Rectal smooth muscle tissue (tissue), 1 donor: ENCODE results near the gene EFCAB12.
"Not testable (repeated sequence)": the region's sequence is repeated elsewhere in the genome, so short reads cannot be mapped to it uniquely, and the experiment has no call there.

Source experiments
- H3K27ac ChIP-seq: one replicate; pipeline ENCODE4 v1.7.0; 2013; ENCODE audit warnings: low read depth, low read length, inconsistent platforms
- H3K27me3 ChIP-seq: one replicate; pipeline ENCODE4 v1.7.0; 2013; ENCODE audit warnings: low read length; ENCODE audit not compliant: control insufficient read depth, insufficient read depth
- H3K36me3 ChIP-seq: one replicate; pipeline ENCODE4 v1.7.0; 2013; ENCODE audit warnings: low read length; ENCODE audit not compliant: control insufficient read depth, insufficient read depth
- H3K4me1 ChIP-seq: one replicate; pipeline ENCODE4 v1.7.0; 2013; ENCODE audit warnings: low read length; ENCODE audit not compliant: control insufficient read depth, insufficient read depth
- H3K4me3 ChIP-seq: one replicate; pipeline ENCODE4 v1.7.0; 2013; ENCODE audit warnings: low read length
- H3K9ac ChIP-seq: one replicate; pipeline ENCODE4 v1.7.0; 2013; ENCODE audit warnings: low read length

EFCAB12 gene

DNA sequence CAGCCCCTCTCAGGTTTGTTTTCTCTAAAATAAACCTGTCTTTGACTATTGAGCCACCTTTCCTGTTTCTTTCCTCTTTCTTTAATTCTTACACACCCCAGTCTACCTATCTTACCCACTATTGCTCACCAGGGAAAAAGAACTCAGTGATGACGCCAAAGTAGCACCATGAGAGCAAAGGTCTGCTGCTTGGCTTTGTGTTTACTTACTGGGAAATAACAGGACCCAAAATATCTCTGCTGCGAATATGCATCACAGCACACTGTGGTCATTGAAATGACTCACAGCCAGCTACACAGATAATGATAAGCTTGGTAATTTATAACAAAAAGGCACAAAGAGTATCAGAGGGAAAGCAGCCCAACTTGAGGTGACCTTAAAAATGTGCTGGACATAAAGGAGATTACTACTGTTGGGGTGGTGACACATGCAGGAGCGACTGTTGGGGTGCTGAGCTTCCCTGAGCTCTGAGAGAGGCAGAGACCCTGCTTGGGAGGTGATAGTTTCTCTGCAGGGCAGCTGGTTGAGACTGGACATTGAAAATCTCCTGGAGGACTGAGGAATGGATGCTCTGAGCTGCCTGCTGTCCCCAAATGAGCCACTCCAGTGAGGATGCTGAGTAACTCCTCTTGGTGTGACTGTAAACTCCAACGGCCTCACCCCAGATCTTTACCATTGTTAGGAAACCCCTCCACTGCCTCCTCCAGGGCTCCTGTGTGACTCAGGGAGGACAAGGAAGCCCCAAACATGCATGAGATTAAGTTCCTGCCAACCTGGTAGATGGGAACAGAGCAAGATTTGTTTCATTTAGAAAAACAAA lies 14.5 kb downstream of the EFCAB12 start:
- no peaks in the 10 kb centered on the region for H3K27me3 ChIP-seq
- no peaks in the 10 kb centered on the region for H3K36me3 ChIP-seq
- H3K9ac ChIP-seq, result no peak overlapping the region
- no peak overlapping the region for H3K27ac ChIP-seq
- H3K4me3 ChIP-seq, result no peak overlapping the region
- no peaks in the 10 kb centered on the region for H3K4me1 ChIP-seq

DNA sequence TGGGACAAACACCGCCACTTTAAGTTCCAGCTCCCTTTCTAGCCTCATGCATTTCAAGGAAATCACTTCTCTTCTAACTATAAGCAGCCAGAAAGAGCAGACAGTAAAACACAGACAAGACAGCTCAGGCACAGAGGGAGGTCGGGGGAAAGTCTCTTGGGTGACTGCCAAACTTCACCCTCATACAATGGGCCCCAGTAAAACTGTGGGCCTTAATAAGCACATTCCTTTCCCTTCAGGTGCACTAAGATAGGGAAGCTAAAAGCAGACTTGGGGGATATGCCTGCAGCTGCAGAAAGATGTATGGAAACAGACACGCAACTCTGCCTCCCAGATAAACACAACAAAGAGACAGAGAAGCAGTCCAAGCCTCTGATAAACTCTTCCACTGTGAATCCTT lies 15.2 kb downstream of the EFCAB12 start:
- not testable (repeated sequence) for H3K27ac ChIP-seq, H3K4me3 ChIP-seq, H3K4me1 ChIP-seq, H3K27me3 ChIP-seq, H3K36me3 ChIP-seq, H3K9ac ChIP-seq

- Histone ChIP-seq H3K27ac (no peak overlapping the region), H3K4me3 (no peak overlapping the region), H3K27me3 (no peaks in the 10 kb centered on the region), H3K36me3 (no peaks in the 10 kb centered on the region), H3K4me1 (no peaks in the 10 kb centered on the region), H3K9ac (no peak overlapping the region)
Measured at GRCh38 chr3:129412542-129413198, 15.8 kb downstream of the EFCAB12 start.

DNA sequence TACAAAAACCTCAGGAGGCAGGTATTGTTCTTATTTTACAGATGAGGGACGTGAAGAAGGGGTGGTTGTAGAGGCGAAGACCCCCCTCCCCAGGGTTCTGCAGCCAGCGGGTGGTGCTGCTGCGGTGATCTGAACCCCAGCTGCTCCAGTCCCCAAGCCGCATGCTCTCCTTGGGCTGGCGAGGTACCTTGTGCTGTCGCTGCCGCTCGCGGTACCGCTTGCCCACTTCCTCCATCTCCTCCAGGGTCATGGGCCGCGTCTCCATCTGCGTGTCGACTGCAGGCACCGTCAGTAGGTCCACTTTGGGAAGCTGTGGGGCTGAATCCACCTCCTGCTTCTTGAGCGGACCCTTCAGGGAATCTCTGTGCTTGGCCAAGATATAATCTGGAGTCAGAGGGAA lies 17.5 kb downstream of the EFCAB12 start:
- Histone ChIP-seq H3K4me3 (no peak overlapping the region), H3K4me1 (no peaks in the 10 kb centered on the region), H3K27ac (no peak overlapping the region), H3K9ac (no peak overlapping the region), H3K36me3 (no peaks in the 10 kb centered on the region), H3K27me3 (no peaks in the 10 kb centered on the region)

DNA sequence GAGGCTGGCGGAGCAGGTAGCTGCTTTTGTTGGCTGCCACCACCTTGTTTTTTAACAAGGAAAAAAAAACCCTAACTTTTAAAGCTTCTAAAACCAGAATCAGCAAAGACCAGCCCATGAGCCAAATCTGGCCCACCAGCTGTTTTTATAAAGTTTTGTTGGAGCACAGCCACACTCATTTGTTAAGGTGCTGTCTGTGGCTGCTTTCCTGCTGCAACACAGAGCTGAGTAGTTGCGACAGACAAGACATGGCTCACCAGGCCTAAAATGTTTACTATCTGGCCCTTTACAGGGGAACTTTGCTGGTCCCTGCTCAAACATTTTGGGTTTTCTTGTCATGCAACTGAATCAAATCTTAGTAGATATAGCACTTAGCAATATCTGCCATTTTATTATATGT lies 18.9 kb downstream of the EFCAB12 start:
- Histone ChIP-seq H3K4me1 (no peaks in the 10 kb centered on the region), H3K27me3 (no peaks in the 10 kb centered on the region), H3K4me3 (no peak overlapping the region), H3K27ac (no peak overlapping the region), H3K36me3 (no peaks in the 10 kb centered on the region), H3K9ac (no peak overlapping the region)

DNA sequence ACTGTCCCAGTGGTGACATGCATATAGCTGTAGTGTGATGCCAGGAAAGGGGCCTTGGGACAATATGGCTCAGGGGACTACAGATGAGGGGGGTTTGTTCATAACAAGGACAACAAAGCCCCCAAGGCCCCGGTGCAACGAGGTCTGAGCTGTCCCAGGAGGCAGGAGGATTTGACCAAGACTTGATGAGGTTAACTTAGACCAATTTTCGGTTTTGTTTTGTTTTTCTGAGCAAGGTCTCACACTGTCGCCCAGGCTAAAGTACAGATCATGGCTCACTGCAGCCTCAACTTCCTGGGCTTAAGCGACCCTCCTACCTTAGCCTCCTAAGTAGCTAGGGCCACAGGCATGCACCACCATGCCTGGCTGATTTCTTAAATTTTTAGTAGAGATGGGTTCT lies 23.8 kb downstream of the EFCAB12 start:
- Histone ChIP-seq H3K36me3 (no peaks in the 10 kb centered on the region), H3K4me1 (no peaks in the 10 kb centered on the region), H3K9ac (no peak overlapping the region), H3K4me3 (no peak overlapping the region), H3K27me3 (no peaks in the 10 kb centered on the region), H3K27ac (no peak overlapping the region)

GRCh38 chr3:129404130-129404529 lies 24.3 kb downstream of the EFCAB12 start:
- H3K4me1 ChIP-seq, result no peaks in the 10 kb centered on the region
- H3K9ac ChIP-seq, result no peak overlapping the region
- no peak overlapping the region for H3K4me3 ChIP-seq
- H3K27ac ChIP-seq, result no peak overlapping the region
- H3K36me3 ChIP-seq, result no peaks in the 10 kb centered on the region
- no peaks in the 10 kb centered on the region for H3K27me3 ChIP-seq

DNA sequence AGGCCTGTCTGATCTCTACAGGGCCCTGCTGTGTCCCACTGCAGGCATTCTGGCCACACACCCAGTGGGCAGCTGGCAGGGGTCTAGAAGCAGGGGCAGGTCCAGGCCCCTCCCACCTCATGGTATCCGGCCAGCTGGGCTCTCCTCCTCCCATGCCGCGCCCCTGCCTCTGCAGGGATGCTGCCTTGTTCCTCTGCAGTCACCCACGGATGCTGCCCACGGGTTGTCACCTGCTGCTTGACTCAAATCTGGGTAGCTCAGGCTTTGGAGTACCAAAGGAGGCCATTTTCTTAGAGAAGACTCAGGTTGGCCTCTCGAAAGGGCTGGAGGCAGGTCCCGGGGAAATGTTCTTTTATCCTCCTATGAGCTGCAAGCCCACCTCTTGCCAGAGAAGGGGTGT lies 25.0 kb downstream of the EFCAB12 start:
- H3K27me3 ChIP-seq, result no peaks in the 10 kb centered on the region
- no peaks in the 10 kb centered on the region for H3K36me3 ChIP-seq
- H3K4me3 ChIP-seq, result no peak overlapping the region
- H3K4me1 ChIP-seq, result no peaks in the 10 kb centered on the region
- no peak overlapping the region for H3K9ac ChIP-seq
- no peak overlapping the region for H3K27ac ChIP-seq

GRCh38 chr3:129402616-129403015 lies 25.8 kb downstream of the EFCAB12 start:
- no peak overlapping the region for H3K9ac ChIP-seq
- H3K4me3 ChIP-seq, result no peak overlapping the region
- no peaks in the 10 kb centered on the region for H3K27me3 ChIP-seq
- no peaks in the 10 kb centered on the region for H3K36me3 ChIP-seq
- H3K4me1 ChIP-seq, result no peaks in the 10 kb centered on the region
- no peak overlapping the region for H3K27ac ChIP-seq

GRCh38 chr3:129402210-129402609 lies 26.2 kb downstream of the EFCAB12 start:
- no peak overlapping the region for H3K4me3 ChIP-seq
- no peaks in the 10 kb centered on the region for H3K36me3 ChIP-seq
- H3K4me1 ChIP-seq, result no peaks in the 10 kb centered on the region
- no peak overlapping the region for H3K9ac ChIP-seq
- no peak overlapping the region for H3K27ac ChIP-seq
- H3K27me3 ChIP-seq, result no peaks in the 10 kb centered on the region

GRCh38 chr3:129399895-129400357 lies 28.5 kb downstream of the EFCAB12 start:
- peak overlapping the region; percentile 89 for H3K27ac ChIP-seq
- peaks cover 3% of the 10 kb centered on the region for H3K36me3 ChIP-seq
- H3K4me3 ChIP-seq, result peak overlapping the region; percentile 90
- no peak overlapping the region for H3K9ac ChIP-seq
- no peaks in the 10 kb centered on the region for H3K4me1 ChIP-seq
- H3K27me3 ChIP-seq, result no peaks in the 10 kb centered on the region

DNA sequence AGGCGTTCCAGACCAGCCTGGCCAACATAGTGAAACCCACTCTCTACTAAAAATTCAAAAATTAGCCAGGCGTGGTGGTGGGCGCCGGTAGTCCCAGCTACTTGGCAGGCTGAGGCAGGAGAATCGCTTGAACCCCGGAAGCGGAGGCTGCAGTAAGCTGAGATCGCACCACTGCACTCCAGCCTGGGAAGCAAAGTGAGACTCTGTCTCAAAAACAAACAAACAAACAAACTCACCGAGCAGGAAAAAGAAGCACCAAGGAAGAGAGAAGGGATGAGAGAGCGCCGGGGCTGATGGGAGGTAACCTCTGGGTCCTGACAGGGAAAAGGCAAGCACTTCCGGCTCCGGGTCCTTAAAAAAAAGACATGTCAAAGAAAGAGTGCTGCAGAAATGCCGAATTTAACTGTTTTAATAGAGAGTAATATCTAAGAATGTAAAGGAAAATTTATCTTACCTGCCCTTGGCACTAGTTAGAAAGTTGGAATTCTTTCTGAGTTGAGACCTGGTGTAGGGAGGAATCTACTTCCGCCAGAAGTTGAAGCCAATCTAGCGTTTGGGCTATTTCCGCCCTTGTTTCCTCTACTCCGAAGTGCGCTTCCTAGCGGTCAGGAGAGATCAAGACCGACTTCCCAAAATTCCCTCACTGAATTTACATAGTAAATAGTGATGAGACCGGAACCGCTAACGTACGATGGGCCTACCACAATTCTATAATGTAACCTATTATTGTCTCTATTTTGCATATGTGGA lies 29.1 kb downstream of the EFCAB12 start:
- Histone ChIP-seq H3K27me3 (no peaks in the 10 kb centered on the region), H3K9ac (peak overlapping the region; percentile 81), H3K4me1 (no peaks in the 10 kb centered on the region), H3K36me3 (peaks cover 3% of the 10 kb centered on the region), H3K27ac (peak overlapping the region; percentile 89), H3K4me3 (peak overlapping the region; percentile 90)
